Panc1 (cell line): Measurements from ENCODE around the gene CACNA1C. TPM values are rescaled to one million over a fixed set of nuclear protein-coding genes. Genes with fewer than 3 reads are reported as not detected.
"Not testable (repeated sequence)": the region's sequence is repeated elsewhere in the genome, so short reads cannot be mapped to it uniquely, and the experiment has no call there.

Experiments
- ATAC-seq: fragments of 200-7000 bp; cut with Tn5 transposase; 2 replicates; pipeline ENCODE4 v1.9.1; 2020; ENCODE audit warnings: mild to moderate bottlenecking, moderate library complexity
- BruUV-seq: library from RNA; stranded (reverse); fragments of 400-500 nt; replicated peaks from 2 replicates; lab custom pipeline; 2021; lab: Mats Ljungman, UMichigan
- CTCF ChIA-PET: fragments of 300-600 bp; sonication (Branson Sonifier 250); formaldehyde crosslinking; loops from one replicate; lab custom pipeline; 2022; ENCODE audit warnings: antibody characterized with exemption; lab: Charles Lee
- POLR2A ChIA-PET: fragments of 300-600 bp; sonication (Branson Sonifier 250); formaldehyde crosslinking; loops from one replicate; lab custom pipeline; 2022; ENCODE audit warnings: antibody characterized with exemption; lab: Charles Lee
- DNase-seq: peaks from one replicate; pipeline ENCODE4 v3.0.0-alpha.2; 2010; ENCODE audit warnings: low read depth, low spot score
- H3K27ac ChIP-seq: 2 replicates; pipeline ENCODE4 v1.5.1; 2011; ENCODE audit warnings: mild to moderate bottlenecking, low read length, inconsistent platforms
- H3K27me3 ChIP-seq: fragments of 200-500 bp; sonication (Bioruptor generic); 2 replicates; pipeline ENCODE4 v1.6.0; 2014; ENCODE audit warnings: low read length, inconsistent platforms; ENCODE audit not compliant: control insufficient read depth, insufficient read depth
- H3K36me3 ChIP-seq: fragments of 200-500 bp; sonication (Bioruptor generic); 2 replicates; pipeline ENCODE4 v1.5.1; 2014; ENCODE audit warnings: inconsistent platforms, mild to moderate bottlenecking, low read length, moderate library complexity; ENCODE audit not compliant: control insufficient read depth, insufficient read depth
- H3K4me1 ChIP-seq: 2 replicates; pipeline ENCODE4 v1.5.1; 2011; ENCODE audit warnings: inconsistent platforms, mild to moderate bottlenecking, low read length, moderate library complexity; ENCODE audit not compliant: control insufficient read depth, insufficient read depth
- H3K4me3 ChIP-seq, 2 experiments: 2 replicates each; pipeline ENCODE4 v1.5.1; 2011 to 2012; ENCODE audit warnings: low read depth in 2 of 2, low read length in 2 of 2, mild to moderate bottlenecking in 2 of 2, inconsistent platforms in 1 of 2, moderate library complexity in 1 of 2
- H3K9me3 ChIP-seq: fragments of 200-500 bp; sonication (Bioruptor generic); 2 replicates; pipeline ENCODE4 v1.5.1; 2014; ENCODE audit warnings: low read depth, mild to moderate bottlenecking, inconsistent platforms, low read length, moderate library complexity; ENCODE audit not compliant: control insufficient read depth, insufficient read depth
- CTCF ChIP-seq: fragments of 450-650 bp; IDR thresholded peaks from 2 replicates; pipeline ENCODE4 v1.5.1; 2017; ENCODE audit warnings: mild to moderate bottlenecking
- REST ChIP-seq, 2 experiments: IDR thresholded peaks; 2 replicates each; pipeline ENCODE4 v1.6.1; 2011 to 2012; ENCODE audit warnings: low read depth in 2 of 2, control low read depth in 1 of 2, low read length in 1 of 2, mild to moderate bottlenecking in 1 of 2, moderate library complexity in 1 of 2; ENCODE audit not compliant: insufficient read depth in 1 of 2
- SIN3A ChIP-seq: IDR thresholded peaks from 2 replicates; pipeline ENCODE4 v1.6.1; 2012; ENCODE audit warnings: low read depth, mild to moderate bottlenecking, low read length, moderate library complexity, borderline replicate concordance; ENCODE audit not compliant: insufficient read depth
- in situ Hi-C: cut with HindIII; loops from 2 replicates; pipeline ENCODE4 v1.10.0; 2016; ENCODE audit warnings: low sequenced_read_pairs, low pct_unique_long_range_greater_than_20kb
- intact Hi-C: fragments of 100-400 bp; cut with micrococcal nuclease; formaldehyde crosslinking; loops from one replicate; pipeline ENCODE4 v1.10.0; 2022; ENCODE audit not compliant: unreplicated experiment
- total RNA-seq: library from RNA; stranded (reverse); gene quantifications from one replicate; pipeline ENCODE4 v1.2.1, GENCODE V29; 2021; ENCODE audit not compliant: unreplicated experiment

CACNA1C gene
- total RNA-seq, 1 experiment from 2014 or later, result 0.03 TPM

- Histone ChIP-seq H3K9me3 (no peaks in the 10 kb centered on the region), H3K27me3 (no peaks in the 10 kb centered on the region), H3K4me1 (no peaks in the 10 kb centered on the region), H3K36me3 (no peaks in the 10 kb centered on the region), H3K4me3 (no peak overlapping the region), H3K27ac (no peak overlapping the region)
- ChIA-PET POLR2A (no interaction called here), CTCF (interaction anchor here (0.7 to 1.5 kb wide), 2 partner anchors 9 to 488 kb away, joined by 3 read pairs; no protein-coding TSS in a partner anchor)
- DNase-seq (no peak), ATAC-seq (peak; percentile 57)
- in situ Hi-C loops (no loop called here), intact Hi-C loops (loop anchor here (10.0 kb wide), 1 partner anchor 102 kb away; no protein-coding TSS in a partner anchor)
- BruUV-seq, result no TSS peak
- TF ChIP-seq CTCF (peak; percentile 57), REST (IDR thresholded peaks at IDR 0.05; ENCODE audit: insufficient read depth in 1 of 2, low read depth in 2 of 2, low read length in 1 of 2) (no peak)
Measured at GRCh38 chr12:2682296-2683251, 629.8 kb downstream of the CACNA1C start.

GRCh38 chr12:2683283-2684025, 630.7 kb downstream of the CACNA1C start:
- POLR2A ChIA-PET, result no interaction called here

GRCh38 chr12:2684026-2684325, 631.2 kb downstream of the CACNA1C start:
- H3K36me3 ChIP-seq, H3K9me3 ChIP-seq, in situ Hi-C loops, H3K4me3 ChIP-seq, POLR2A ChIA-PET, BruUV-seq, H3K4me1 ChIP-seq, DNase-seq, H3K27me3 ChIP-seq, H3K27ac ChIP-seq, ATAC-seq: not testable (repeated sequence)
- CTCF ChIA-PET, result interaction anchor here (0.6 to 1.5 kb wide), 2 partner anchors 8 to 257 kb away, joined by 3 to 4 read pairs; no protein-coding TSS in a partner anchor
- intact Hi-C loops, result loop anchor here (10.0 kb wide), 1 partner anchor 101 kb away; no protein-coding TSS in a partner anchor

More at GRCh38 chr12:2683283-2684025, 630.7 kb downstream of the CACNA1C start:
- intact Hi-C loops, result loop anchor here (10.0 kb wide), 1 partner anchor 101 kb away; no protein-coding TSS in a partner anchor
- DNase-seq (no peak), ATAC-seq (no peak)
- Histone ChIP-seq H3K36me3 (no peaks in the 10 kb centered on the region), H3K4me3 (no peak overlapping the region), H3K4me1 (no peaks in the 10 kb centered on the region), H3K9me3 (no peaks in the 10 kb centered on the region), H3K27me3 (no peaks in the 10 kb centered on the region), H3K27ac (no peak overlapping the region)
- CTCF ChIA-PET, result interaction anchor here (0.6 to 1.5 kb wide), 3 partner anchors 8 to 489 kb away, joined by 3 to 4 read pairs (median 3); no protein-coding TSS in a partner anchor
- in situ Hi-C loops, result no loop called here
- BruUV-seq, result no TSS peak
- TF ChIP-seq SIN3A (no peak), CTCF (peak; percentile 20; the same call in 1 of the 2 replicates)

GRCh38 chr12:2685620-2686279, 633.0 kb downstream of the CACNA1C start:
- H3K36me3 ChIP-seq, H3K9me3 ChIP-seq, POLR2A ChIA-PET, BruUV-seq, CTCF ChIA-PET, H3K27ac ChIP-seq, H3K4me3 ChIP-seq, H3K27me3 ChIP-seq, H3K4me1 ChIP-seq, in situ Hi-C loops, DNase-seq, ATAC-seq: not testable (repeated sequence)
- intact Hi-C loops, result loop anchor here (10.0 kb wide), 1 partner anchor 99 kb away; no protein-coding TSS in a partner anchor
